ENCODE results near the gene NOP14. TPM values are rescaled to one million over a fixed set of nuclear protein-coding genes. Genes with fewer than 3 reads are reported as not detected.

Gene NOP14
- total and polyA plus RNA-seq, 7 donors = 24.7 to 48.1 (median 44.4) TPM

DNA sequence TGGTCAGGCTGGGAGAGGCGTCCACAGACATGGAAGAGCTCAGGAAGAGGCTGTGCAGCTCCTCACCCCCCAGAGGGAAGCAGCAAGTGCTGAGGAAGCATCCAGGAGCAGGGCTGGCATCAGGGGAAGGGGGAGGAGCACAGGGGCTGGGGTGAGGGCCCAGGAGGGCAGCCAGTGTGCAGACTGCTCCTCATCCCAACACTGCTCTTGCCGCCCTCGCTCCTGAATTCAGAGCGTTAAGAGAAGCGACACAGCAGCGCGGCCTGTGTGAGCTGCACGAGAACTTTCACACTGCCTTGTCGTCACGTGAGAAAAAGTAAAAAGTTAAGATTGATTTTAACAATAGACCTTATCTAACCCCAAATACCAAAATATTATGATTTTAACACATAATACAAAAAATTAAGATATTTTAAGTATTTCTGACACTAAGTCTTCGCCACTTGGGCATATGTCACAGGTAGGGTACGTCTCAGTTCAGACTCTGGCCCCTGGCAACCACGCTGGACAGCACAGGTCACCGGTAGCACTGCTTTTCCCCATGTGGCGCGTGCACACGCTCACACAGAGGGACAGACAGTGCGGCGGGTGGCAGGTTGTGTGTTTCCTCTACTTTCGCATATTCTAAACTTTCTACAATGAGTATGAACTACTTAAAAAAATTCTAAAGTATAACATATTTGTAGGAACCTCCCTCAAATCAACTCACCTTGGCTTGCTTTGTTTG lies 19.7 kb downstream of the NOP14 start:
- TF ChIP-seq, protein P1, sequence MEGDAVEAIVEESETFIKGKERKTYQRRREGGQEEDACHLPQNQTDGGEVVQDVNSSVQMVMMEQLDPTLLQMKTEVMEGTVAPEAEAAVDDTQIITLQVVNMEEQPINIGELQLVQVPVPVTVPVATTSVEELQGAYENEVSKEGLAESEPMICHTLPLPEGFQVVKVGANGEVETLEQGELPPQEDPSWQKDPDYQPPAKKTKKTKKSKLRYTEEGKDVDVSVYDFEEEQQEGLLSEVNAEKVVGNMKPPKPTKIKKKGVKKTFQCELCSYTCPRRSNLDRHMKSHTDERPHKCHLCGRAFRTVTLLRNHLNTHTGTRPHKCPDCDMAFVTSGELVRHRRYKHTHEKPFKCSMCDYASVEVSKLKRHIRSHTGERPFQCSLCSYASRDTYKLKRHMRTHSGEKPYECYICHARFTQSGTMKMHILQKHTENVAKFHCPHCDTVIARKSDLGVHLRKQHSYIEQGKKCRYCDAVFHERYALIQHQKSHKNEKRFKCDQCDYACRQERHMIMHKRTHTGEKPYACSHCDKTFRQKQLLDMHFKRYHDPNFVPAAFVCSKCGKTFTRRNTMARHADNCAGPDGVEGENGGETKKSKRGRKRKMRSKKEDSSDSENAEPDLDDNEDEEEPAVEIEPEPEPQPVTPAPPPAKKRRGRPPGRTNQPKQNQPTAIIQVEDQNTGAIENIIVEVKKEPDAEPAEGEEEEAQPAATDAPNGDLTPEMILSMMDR (IDR thresholded peaks at IDR 0.05) = no peak

DNA sequence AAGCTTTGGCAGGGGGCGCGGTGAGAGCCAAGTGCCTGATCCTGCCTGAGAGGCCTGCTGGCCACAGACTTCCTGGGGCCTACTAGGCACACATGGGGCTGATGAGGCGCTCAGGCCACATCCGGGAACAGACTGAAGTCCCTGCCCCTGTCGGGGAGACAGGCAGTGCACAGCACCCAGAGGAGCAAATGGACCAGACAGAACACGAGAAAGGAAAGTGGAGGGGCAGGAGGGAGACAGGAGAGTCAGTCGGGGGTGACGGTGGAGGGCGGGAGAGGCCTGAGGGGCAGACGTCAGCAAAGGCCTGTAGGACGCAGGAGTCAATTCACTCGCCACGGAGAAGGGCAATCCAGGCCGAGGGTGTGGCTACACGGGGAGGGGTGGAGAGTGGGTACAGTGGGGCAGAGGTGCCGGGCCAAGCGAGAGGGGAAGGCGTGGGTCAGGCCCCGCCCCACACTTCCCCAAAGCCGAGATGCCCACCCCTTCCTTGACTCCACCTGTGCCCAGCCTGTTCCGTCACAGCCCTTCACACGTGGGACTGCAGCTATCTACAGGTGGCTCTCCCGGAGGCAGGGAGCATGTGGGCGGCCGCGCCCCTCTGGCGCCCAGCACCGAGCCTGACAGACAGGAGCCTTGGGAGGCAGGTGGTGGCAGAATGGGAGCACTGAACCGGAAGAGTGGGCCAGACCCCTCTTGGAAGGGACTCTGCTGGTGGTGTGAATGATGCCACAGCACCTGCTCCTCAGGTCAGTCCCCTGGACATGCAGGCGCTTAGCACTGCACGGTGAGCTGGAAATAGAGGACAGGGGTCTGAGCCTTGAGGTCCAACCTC lies 20.5 kb downstream of the NOP14 start:
- Histone ChIP-seq H3K27ac (no peak overlapping the region), H3K27me3 (ENCODE audit: insufficient read depth in 3 of 3, low read length in 2 of 3) (no peaks in the 10 kb centered on the region), H3K4me3 (no peak overlapping the region), H3K4me1 (peaks cover 3% of the 10 kb centered on the region), H3K9me3 (no peaks in the 10 kb centered on the region), H3K36me3 (ENCODE audit: insufficient read depth in 1 of 2, low read depth in 1 of 2) (peaks cover 19 to 99% of the 10 kb centered on the region in 2 donors)
- intact Hi-C loops (cut with DNase I) = no loop called here
- DNase-seq = peak in 1 of 2 donors; percentile 52
- peak in 3 of 4 donors; percentile 6 to 31 (median 14) for ATAC-seq
- 74 to 81% (median 76%) methylated on average over 30 to 31 of the region's 31 CpGs for WGBS, 3 donors
- TF ChIP-seq, protein P1 (IDR thresholded peaks at IDR 0.05) = no peak

More for the DNA sequence above, 19.7 kb downstream of the NOP14 start:
- no peak overlapping the region for H3K4me3 ChIP-seq
- DNase-seq = peak in 1 of 2 donors; percentile 36
- H3K27me3 ChIP-seq (ENCODE audit: insufficient read depth in 3 of 3, low read length in 2 of 3) = no peaks in the 10 kb centered on the region
- intact Hi-C loops (cut with DNase I) = no loop called here
- peaks cover 22 to 99% of the 10 kb centered on the region in 2 donors for H3K36me3 ChIP-seq (ENCODE audit: insufficient read depth in 1 of 2, low read depth in 1 of 2)
- 93 to 94% (median 93%) methylated on average over 20 of the region's 20 CpGs for WGBS, 3 donors
- ATAC-seq = no peak
- H3K9me3 ChIP-seq = no peaks in the 10 kb centered on the region
- no peaks in the 10 kb centered on the region for H3K4me1 ChIP-seq
- H3K27ac ChIP-seq = no peak overlapping the region

DNA sequence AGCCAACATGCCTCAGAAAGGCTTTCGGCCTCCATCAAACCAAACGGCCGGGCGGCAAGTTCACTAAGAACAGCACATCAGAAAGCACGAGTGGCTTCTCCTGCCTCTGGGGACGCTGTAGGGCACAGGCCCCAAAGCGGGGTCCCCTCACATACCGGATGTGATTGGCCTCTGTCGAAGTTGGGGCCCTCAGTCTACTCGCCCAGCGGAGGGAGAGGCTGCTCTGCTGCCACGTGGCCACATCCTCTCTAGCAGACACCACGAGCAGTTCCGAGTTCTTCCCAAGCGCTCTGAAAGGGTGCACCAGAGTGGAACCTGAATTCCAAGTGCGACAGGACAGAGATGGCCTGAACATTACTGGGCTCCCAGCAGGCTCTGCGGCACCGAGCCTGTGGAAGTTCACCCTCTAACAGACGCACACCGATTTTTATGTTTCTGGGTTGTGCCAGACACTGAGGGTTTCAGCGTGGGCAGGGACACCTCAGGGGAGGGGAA lies 21.1 kb downstream of the NOP14 start:
- Histone ChIP-seq H3K4me1 (peaks cover 10% of the 10 kb centered on the region), H3K27me3 (ENCODE audit: insufficient read depth in 3 of 3, low read length in 2 of 3) (no peaks in the 10 kb centered on the region), H3K9me3 (no peaks in the 10 kb centered on the region), H3K36me3 (ENCODE audit: insufficient read depth in 1 of 2, low read depth in 1 of 2) (peaks cover 19 to 97% of the 10 kb centered on the region in 2 donors), H3K4me3 (no peak overlapping the region), H3K27ac (no peak overlapping the region)
- WGBS, 3 donors = 84 to 88% (median 86%) methylated on average over 21 of the region's 21 CpGs
- TF ChIP-seq, protein P1 (IDR thresholded peaks at IDR 0.05) = no peak
- no peak for DNase-seq
- intact Hi-C loops (cut with DNase I) = no loop called here
- no peak for ATAC-seq

DNA sequence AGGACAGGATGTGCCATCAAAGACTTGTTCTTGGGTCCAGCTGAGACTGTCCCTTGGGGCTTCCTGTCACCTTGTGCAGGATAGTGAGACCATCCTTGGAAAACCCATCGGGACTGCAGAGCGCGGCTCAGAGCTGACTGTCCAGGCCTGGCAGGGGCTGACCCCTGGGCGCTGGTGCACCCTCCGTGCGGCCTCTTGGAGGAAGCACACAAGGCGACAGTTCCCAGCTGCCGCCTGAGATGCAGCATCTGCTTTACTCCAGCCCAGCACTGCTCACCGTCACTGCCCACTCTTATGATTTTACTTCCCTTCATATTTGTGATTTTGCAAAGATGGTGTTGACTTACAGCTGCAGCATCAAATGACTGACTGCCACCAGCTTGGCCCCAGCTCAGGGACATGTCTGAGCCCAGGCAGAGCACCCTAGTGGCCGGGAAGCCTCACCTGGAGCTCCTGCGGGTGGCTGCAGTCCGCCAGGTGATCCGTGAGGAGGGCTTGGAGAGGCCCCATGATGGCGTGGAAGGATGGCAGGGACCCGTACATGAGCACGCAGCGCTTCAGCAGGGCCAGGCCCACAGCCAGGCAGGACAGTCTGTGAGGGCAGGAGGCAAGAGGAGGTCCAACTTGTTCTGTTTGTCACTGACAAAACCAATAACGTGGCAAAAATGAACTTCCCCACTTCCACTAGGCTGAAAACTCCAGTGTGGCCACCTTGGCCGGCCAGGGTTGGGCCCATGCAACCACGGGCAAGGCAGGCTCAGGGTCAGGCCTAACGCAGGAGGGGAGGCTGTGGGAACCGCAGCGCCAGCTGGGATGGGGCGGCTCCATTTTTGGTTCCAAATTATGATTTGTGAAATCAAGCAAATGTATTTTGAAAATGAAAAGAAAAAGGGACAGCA lies 21.8 kb downstream of the NOP14 start:
- Histone ChIP-seq H3K4me3 (no peak overlapping the region), H3K9me3 (no peaks in the 10 kb centered on the region), H3K27ac (no peak overlapping the region), H3K4me1 (peaks cover 14% of the 10 kb centered on the region), H3K27me3 (ENCODE audit: insufficient read depth in 3 of 3, low read length in 2 of 3) (no peaks in the 10 kb centered on the region), H3K36me3 (ENCODE audit: insufficient read depth in 1 of 2, low read depth in 1 of 2) (peaks cover 13 to 90% of the 10 kb centered on the region in 2 donors)
- intact Hi-C loops (cut with DNase I) = no loop called here
- 86 to 89% (median 86%) methylated on average over 24 of the region's 24 CpGs for WGBS, 3 donors
- ATAC-seq (no peak), DNase-seq (peak in 1 of 2 donors; percentile 11)
- TF ChIP-seq, protein P1 (IDR thresholded peaks at IDR 0.05) = no peak

Data from psoas muscle (tissue), 8 donors.